K562 (cell line): Measurements from ENCODE around the gene SPTBN4. TPM values are rescaled to one million over a fixed set of nuclear protein-coding genes. Genes with fewer than 3 reads are reported as not detected.

Experiments used
- ARHGAP35 ChIP-seq: fragments of 450-650 bp; IDR thresholded peaks from 2 replicates; pipeline ENCODE4 v1.6.1; 2018; ENCODE audit not compliant: partially characterized antibody
- ATF1 ChIP-seq, 2 experiments: fragments of 450-650 bp in 1 of 2; IDR thresholded peaks; 2 replicates each; pipeline ENCODE4 v1.6.1; 2016; ENCODE audit warnings: missing compliant biosample characterization in 1 of 2, missing genetic modification characterization in 1 of 2
- CHCHD3 ChIP-seq: fragments of 250-450 bp; sonication (Bioruptor Pico); IDR thresholded peaks from 2 replicates; pipeline ENCODE4 v2.1.2; 2022; ENCODE audit warnings: mild to moderate bottlenecking
- CHD2 ChIP-seq: IDR thresholded peaks from 2 replicates; pipeline ENCODE4 v1.6.1; 2011; ENCODE audit warnings: low read depth, low read length
- CREB3 ChIP-seq: fragments of 450-650 bp; conservative IDR thresholded peaks from 2 replicates; pipeline ENCODE4 v1.6.1; 2016; ENCODE audit warnings: missing genetic modification characterization, low read depth, mild to moderate bottlenecking, missing compliant biosample characterization, moderate library complexity
- GTF2E2 ChIP-seq: fragments of 200-800 bp; sonication (Bioruptor generic); IDR thresholded peaks from 2 replicates; pipeline ENCODE4 v1.6.1; 2016; ENCODE audit warnings: missing genetic modification characterization, missing compliant biosample characterization
- ID3 ChIP-seq, 2 experiments: fragments of 250-450 bp in 1 of 2; fragments of 450-650 bp in 1 of 2; sonication (Bioruptor Pico) in 1 of 2; IDR thresholded peaks; 2 replicates each; pipeline versions ENCODE4 v1.6.1 to v1.8.0; 2016 to 2021; ENCODE audit warnings: mild to moderate bottlenecking in 2 of 2, moderate library complexity in 2 of 2, missing compliant biosample characterization in 1 of 2, missing genetic modification characterization in 1 of 2
- L3MBTL2 ChIP-seq: fragments of 450-650 bp; IDR thresholded peaks from 2 replicates; pipeline ENCODE4 v1.6.1; 2016; ENCODE audit warnings: mild to moderate bottlenecking, moderate library complexity
- LEF1 ChIP-seq: fragments of 450-650 bp; IDR thresholded peaks from 2 replicates; pipeline ENCODE4 v1.6.1; 2016; ENCODE audit warnings: mild to moderate bottlenecking
- NCOR1 ChIP-seq: fragments of 450-650 bp; IDR thresholded peaks from 2 replicates; pipeline ENCODE4 v1.6.1; 2016; ENCODE audit warnings: mild to moderate bottlenecking, moderate library complexity
- NFRKB ChIP-seq: fragments of 450-650 bp; IDR thresholded peaks from 2 replicates; pipeline ENCODE4 v1.6.1; 2016; ENCODE audit warnings: low read depth
- NRF1 ChIP-seq, 2 experiments: fragments of 450-650 bp; IDR thresholded peaks in 1 of 2; conservative IDR thresholded peaks in 1 of 2; 2 replicates each; pipeline ENCODE4 v1.6.1; 2014; ENCODE audit warnings: mild to moderate bottlenecking in 2 of 2
- PRDM10 ChIP-seq: fragments of 450-650 bp; IDR thresholded peaks from 2 replicates; pipeline ENCODE4 v1.6.1; 2018; ENCODE audit not compliant: partially characterized antibody
- PYGO2 ChIP-seq: fragments of 450-650 bp; IDR thresholded peaks from 2 replicates; pipeline ENCODE4 v1.6.1; 2016; ENCODE audit warnings: mild to moderate bottlenecking, missing genetic modification characterization, moderate library complexity, missing compliant biosample characterization
- SIN3A ChIP-seq, 2 experiments: fragments of 150-350 bp in 1 of 2; IDR thresholded peaks; 2 replicates each; pipeline ENCODE4 v1.6.1; 2011 to 2016; ENCODE audit warnings: borderline replicate concordance in 2 of 2, low read depth in 2 of 2, low read length in 2 of 2, mild to moderate bottlenecking in 2 of 2, moderate library complexity in 2 of 2; ENCODE audit not compliant: control insufficient read depth in 1 of 2
- TFAP4 ChIP-seq: sonication (generic); formaldehyde crosslinking; IDR thresholded peaks from 2 replicates; pipeline ENCODE4 v1.8.0; 2022; ENCODE audit warnings: missing genetic modification reagents, mild to moderate bottlenecking, moderate library complexity, borderline replicate concordance
- YY1 ChIP-seq, 3 experiments: IDR thresholded peaks; 2 replicates each; pipeline ENCODE4 v1.6.1; 2011; ENCODE audit warnings: low read length in 2 of 3, mild to moderate bottlenecking in 2 of 3, moderate library complexity in 2 of 3, borderline replicate concordance in 1 of 3, control low read depth in 1 of 3, low read depth in 1 of 3; ENCODE audit not compliant: insufficient read depth in 3 of 3, insufficient replicate concordance in 2 of 3, control insufficient read depth in 1 of 3, insufficient read length in 1 of 3; ENCODE audit errors: extremely low read depth in 1 of 3
- ZC3H11A ChIP-seq: IDR thresholded peaks from 2 replicates; pipeline ENCODE4 v1.6.1; 2012; ENCODE audit warnings: low read depth, low read length, improper control_type of control experiment
- ZFX ChIP-seq: sonication (generic); formaldehyde crosslinking; IDR thresholded peaks from 2 replicates; pipeline ENCODE4 v1.8.0; 2022; ENCODE audit warnings: mild to moderate bottlenecking, missing genetic modification reagents, moderate library complexity
- ZNF551 ChIP-seq: fragments of 250-450 bp; sonication (Bioruptor Pico); IDR thresholded peaks from 2 replicates; pipeline ENCODE4 v1.5.0; 2021; ENCODE audit warnings: mild to moderate bottlenecking, moderate library complexity
- polyA plus RNA-seq, 8 experiments: library from polyadenylated mRNA; depleted of rRNA in 4 of 8; stranded (reverse) in 5 of 8; unstranded in 3 of 8; fragments of >200 nt; fragmentation: Nextera tagmentation in 2 of 8; fragmentation: Illumina TruSeq in 1 of 8; extraction: Ambion mirVana in 2 of 8; extraction: Trizol in 1 of 8; gene quantifications; 2 replicates each; pipeline versions ENCODE4 v1.2.1 to v1.2.3, GENCODE V29; 2011 to 2014; ENCODE audit warnings: inconsistent platforms in 1 of 8, missing spikeins in 1 of 8
- total RNA-seq, 7 experiments: library from RNA; depleted of rRNA in 6 of 7; stranded (reverse); fragments of >200 nt in 6 of 7; fragmentation: Illumina TruSeq in 2 of 7; extraction: Trizol in 2 of 7; gene quantifications; 2 replicates each; pipeline versions ENCODE4 v1.2.1 to v1.2.3, GENCODE V29; 2011 to 2021; ENCODE audit warnings: low replicate concordance in 1 of 7

Gene SPTBN4
- total and polyA plus RNA-seq, 9 of the 15 experiments (the other 6 are each of a cell fraction or from before 2014, with no cell fraction given) = 0.01 to 1.5 (median 0.86) TPM

- TF ChIP-seq GTF2E2 (tag) (peak; percentile 75; the same call in 1 of the 2 replicates), PYGO2 (tag) (0 out of 2 replicates have a peak, but pooled peaks have one; percentile 63), CHD2 (peak; percentile 55; the same call in 1 of the 2 replicates), L3MBTL2 (peak; percentile 71), YY1 (IDR thresholded peaks at IDR 0.05; ENCODE audit: borderline replicate concordance in 1 of 3, control insufficient read depth in 1 of 3, extremely low read depth in 1 of 3, insufficient read depth in 3 of 3, insufficient read length in 1 of 3, insufficient replicate concordance in 2 of 3, low read depth in 1 of 3, low read length in 2 of 3) (peak in 2 of 3 experiments; percentile 66 to 89), ID3 (CRISPR knock-in tag; IDR thresholded peaks at IDR 0.05) (no peak), ID3 (tag; IDR thresholded peaks at IDR 0.05) (peak; percentile 59), ZC3H11A (no peak), SIN3A (IDR thresholded peaks at IDR 0.05; ENCODE audit: borderline replicate concordance in 2 of 2, control insufficient read depth in 1 of 2, low read depth in 2 of 2, low read length in 2 of 2) (peak in 1 of 2 experiments; percentile 30; a peak in 2 of 4 replicates), ATF1 (CRISPR knock-in tag; IDR thresholded peaks at IDR 0.05) (no peak), ATF1 (tag; IDR thresholded peaks at IDR 0.05) (0 out of 2 replicates have a peak, but pooled peaks have one; percentile 15), ZFX (CRISPR knock-in tag) (peak; percentile 96), ZNF551 (CRISPR knock-in tag) (no peak), PRDM10 (peak; percentile 33), NRF1 (conservative IDR thresholded peaks at IDR 0.05 in 1 of 2, IDR thresholded peaks at IDR 0.05 in 1 of 2) (peak in 1 of 2 experiments; percentile 18; a peak in 2 of 4 replicates), NCOR1 (peak; percentile 29), CREB3 (tag) (peak; percentile 82), NFRKB (peak; percentile 97), TFAP4 (peak; percentile 55; the same call in 1 of the 2 replicates), LEF1 (peak; percentile 52; the same call in 1 of the 2 replicates), ARHGAP35 (no peak), CHCHD3 (CRISPR knock-in tag) (no peak)
Observed at GRCh38 chr19:40433391-40434216, 33.2 kb upstream of the SPTBN4 start (continued).
